ENCODE data around the gene POU2F1.

POU2F1 gene

DNA sequence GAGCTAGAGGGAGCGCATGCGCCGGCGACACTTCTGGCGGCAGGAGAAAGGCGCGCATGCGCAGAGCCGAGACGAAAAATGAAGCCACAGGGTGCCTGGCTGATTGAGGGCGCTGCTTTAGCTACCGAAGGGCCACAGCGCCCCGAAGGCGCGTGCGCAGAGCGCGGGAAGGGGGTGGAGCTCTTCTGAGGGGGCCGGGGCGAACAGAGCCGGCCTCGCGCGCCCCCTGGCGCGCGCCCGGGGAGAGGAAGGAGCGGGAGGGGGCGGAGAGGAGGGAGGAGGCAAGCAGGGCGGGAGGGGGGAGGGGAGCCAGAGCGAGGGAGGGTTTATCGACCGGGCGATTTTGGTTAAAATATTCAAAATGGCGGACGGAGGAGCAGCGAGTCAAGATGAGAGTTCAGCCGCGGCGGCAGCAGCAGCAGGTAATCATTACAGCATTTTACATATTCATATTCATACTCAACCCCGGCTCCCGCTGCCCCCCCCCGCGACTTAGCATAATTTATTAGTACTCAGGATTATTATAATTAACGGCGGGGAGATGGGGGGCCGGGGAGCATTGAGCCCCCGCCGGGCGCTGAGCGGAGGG is at the start of gene POU2F1:
Gene POU2F1 (plus strand): TSS at position 350 of the 589 bp plus-strand sequence. CDS start 12 bp downstream, at position 362.
- DNase-seq = peak; percentile 84 to 100 (median 98)

- DNase-seq = peak in 1 of 14 donors; percentile 84
These were observed 49.3 kb upstream of the POU2F1 start for GRCh38 chr1:167171286-167171929.

- DNase-seq = peak in 1 of 14 donors; percentile 0
These were observed 47.0 kb upstream of the POU2F1 start for GRCh38 chr1:167173516-167174184.

DNA sequence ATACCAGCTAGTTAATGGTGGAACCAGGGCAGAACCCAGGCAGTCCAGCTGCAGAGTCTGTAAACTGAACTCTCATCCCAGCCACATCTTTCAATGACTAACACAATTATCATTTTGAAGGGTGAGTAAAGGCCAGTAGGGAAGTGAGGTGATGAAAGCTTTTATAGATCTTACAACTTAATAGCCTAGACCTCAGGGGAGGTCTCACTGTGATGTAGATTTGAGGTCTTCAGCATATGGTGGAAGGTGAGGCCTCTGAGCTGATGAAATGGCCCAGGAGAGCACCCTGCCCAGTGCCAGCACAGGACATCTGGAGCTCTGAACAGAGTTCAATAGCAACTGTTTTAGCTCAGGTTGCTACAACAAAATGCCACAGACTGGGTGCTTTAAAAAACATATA is 44.8 kb upstream of the POU2F1 start:
- DNase-seq = no peak

- DNase-seq = no peak
These were observed 41.9 kb upstream of the POU2F1 start for GRCh38 chr1:167178831-167179230.

GRCh38 chr1:167182571-167183320 is 37.9 kb upstream of the POU2F1 start:
- no peak for DNase-seq

GRCh38 chr1:167184081-167184480 is 36.6 kb upstream of the POU2F1 start:
- DNase-seq = no peak

DNA sequence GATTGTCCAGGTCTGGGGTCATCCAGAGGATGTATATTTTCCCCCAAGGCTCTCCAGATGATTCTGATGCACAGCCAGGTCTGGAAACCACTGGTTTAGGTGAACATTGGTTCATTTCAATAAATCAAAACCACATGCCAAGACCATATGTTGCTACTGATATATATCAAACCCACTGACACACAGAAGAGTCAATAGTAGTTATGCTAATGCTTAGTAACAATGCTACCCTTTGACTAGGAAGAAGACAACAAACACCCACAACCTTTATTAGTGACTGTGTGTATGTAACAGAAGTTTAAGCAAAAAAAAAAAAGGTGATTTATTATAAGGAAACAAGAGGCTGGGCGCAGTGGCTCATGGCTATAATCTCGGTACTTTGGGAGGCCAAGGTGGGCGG is 35.6 kb upstream of the POU2F1 start:
- no peak for DNase-seq

GRCh38 chr1:167185974-167186657 is 34.6 kb upstream of the POU2F1 start:
- peak in 4 of 14 donors; percentile 1 to 90 (median 4) for DNase-seq

GRCh38 chr1:167186771-167187170 is 33.9 kb upstream of the POU2F1 start:
- peak in 2 of 14 donors; percentile 22 to 95 for DNase-seq

GRCh38 chr1:167190747-167191237 is 29.9 kb upstream of the POU2F1 start:
- DNase-seq = no peak

DNA sequence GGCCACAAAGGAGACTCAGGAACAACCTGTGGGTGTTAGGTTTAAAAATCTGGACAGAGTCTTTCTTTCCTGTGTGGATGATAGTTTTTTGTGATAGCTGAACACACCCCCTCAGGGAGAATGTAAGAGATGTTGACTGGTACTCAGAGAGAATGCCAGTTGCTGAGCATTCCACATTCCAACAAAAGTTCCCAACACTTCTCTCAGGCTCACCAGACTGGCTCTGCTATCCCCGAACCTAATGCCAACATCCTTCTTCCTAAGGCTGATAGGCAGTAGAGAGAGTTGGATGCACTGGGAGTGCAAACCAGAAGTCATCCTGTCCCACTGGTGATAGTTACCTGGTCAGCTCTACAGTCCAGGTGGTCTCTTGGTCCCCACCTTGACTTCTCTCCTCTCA is 28.7 kb upstream of the POU2F1 start:
- no peak for DNase-seq

- no peak for DNase-seq
These were observed 26.5 kb upstream of the POU2F1 start for GRCh38 chr1:167194182-167194581.

GRCh38 chr1:167196166-167196565 is 24.5 kb upstream of the POU2F1 start:
- peak in 1 of 14 donors; percentile 84 for DNase-seq

- DNase-seq = no peak
These were observed 23.4 kb upstream of the POU2F1 start for GRCh38 chr1:167197236-167197635.

DNA sequence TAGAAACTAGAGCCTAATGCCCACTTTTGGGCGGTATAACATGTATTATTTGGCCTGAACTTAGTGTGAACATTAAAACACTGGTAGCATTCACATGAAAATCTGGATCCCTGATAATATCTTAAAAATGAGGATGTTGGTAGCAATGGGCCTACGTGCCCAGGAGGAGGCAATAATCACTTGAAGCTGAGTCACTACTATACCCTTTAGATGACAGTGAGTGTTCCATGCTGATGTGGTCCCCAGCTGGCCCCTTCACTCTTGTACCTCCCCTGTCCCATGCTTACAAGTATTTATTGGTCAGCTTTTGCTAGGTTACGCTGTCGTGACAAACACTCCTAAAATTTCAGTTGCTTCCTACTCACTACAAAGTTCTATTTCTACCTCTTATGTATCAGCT is 23.0 kb upstream of the POU2F1 start:
- no peak for DNase-seq

DNA sequence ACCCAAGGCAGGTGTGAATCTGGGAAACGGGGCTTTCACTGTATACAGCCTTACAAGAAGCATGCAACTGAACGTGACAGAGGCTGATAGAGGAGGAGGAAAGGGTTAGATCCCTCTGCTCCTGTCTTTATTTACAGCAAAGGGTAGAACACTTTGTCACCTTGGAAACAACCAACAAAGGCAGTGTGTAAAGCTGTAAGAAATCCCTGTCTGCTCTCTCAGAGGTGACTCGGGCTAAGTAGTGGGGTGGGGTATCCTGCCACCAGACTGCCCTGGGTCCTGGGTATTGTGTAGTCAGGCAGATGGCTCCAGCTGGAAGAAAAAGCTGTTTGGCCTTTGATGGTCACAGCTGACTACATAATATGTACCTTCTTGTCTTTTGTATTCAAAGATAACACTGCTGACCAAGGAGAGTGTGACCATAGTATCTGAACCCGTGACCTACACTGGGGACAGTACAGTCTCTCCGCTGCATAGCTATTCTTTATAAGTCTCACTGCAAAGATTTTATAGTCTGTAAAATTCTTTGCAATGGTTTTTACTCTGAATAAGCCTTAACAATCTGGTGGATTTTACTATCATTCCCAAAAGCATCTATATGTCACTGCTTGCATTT is 22.1 kb upstream of the POU2F1 start:
- DNase-seq = no peak

GRCh38 chr1:167199656-167200055 is 21.0 kb upstream of the POU2F1 start:
- DNase-seq = no peak

DNA sequence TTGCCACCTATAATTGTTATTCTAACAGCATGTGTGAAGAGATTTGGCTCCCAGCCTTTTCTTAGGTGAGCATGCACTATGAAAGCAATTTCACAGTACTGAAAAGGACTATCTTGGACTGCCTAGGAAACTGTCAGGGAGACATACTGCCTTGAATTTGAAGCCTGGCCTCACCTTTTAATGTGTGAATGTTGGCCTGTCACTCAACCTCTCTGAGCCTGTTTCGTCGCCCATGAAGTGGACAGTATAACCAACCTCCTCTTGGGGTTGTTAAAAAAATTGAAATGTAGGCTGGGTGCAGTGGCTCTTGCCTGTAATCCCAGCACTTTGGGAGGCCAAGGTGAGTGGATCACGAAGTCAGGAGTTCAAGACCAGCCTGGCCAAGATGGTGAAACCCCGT is 20.4 kb upstream of the POU2F1 start:
- no peak for DNase-seq

GRCh38 chr1:167200749-167201148 is 19.9 kb upstream of the POU2F1 start:
- DNase-seq = no peak

DNA sequence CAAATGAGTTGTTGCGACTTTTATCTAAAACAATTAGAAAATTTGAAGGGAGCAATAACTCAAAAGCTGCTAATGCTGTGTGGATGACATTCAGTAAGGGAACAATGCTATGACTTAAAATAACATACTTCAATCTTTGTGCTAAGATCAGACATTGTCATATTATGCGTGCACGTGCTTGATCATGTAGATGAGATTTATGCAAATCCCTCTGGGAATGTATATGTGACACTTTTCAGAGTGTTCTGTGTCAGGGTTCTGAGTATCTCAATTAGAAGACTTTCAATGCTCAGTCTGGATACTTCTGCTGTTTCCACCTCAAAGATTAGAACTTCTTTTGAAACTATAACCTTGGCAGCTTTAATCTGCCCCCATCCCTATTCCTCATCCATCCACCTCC is 18.6 kb upstream of the POU2F1 start:
- no peak for DNase-seq
